GM12891 (cell line): ENCODE results near the gene EDEM2.

Experiments
- POLR2A ChIP-seq: IDR thresholded peaks from 2 replicates; pipeline ENCODE4 v1.6.1; 2011; ENCODE audit warnings: low read depth, low read length, control low read depth
- POLR2AphosphoS5 ChIP-seq: IDR thresholded peaks from 2 replicates; pipeline ENCODE4 v1.6.1; 2011; ENCODE audit warnings: low read depth, low read length, control low read depth
- TAF1 ChIP-seq: IDR thresholded peaks from 2 replicates; pipeline ENCODE4 v1.6.1; 2011; ENCODE audit warnings: low read depth, low read length, control low read depth

- no peak for TF ChIP-seq TAF1
- TF ChIP-seq POLR2A, result no peak
- TF ChIP-seq POLR2AphosphoS5, result no peak
These were observed 42.3 kb downstream of the EDEM2 start for GRCh38 chr20:35104685-35105295.
